Measurements from ENCODE around the gene TNK2.

TNK2 gene

GRCh38 chr3:195900436-195901355 is 7.7 kb downstream of the TNK2 start:
- TF ChIP-seq EZH2phosphoT487 (IDR thresholded peaks at IDR 0.05; ENCODE audit: borderline replicate concordance), result no peak
- no peak for TF ChIP-seq CTCF (conservative IDR thresholded peaks at IDR 0.05; ENCODE audit: low read length)
- Histone ChIP-seq H2AFZ (ENCODE audit: low read length) (no peak overlapping the region), H3K9me2 (replicated peaks; ENCODE audit: low read depth, low read length) (no peaks in the 10 kb centered on the region), H3K4me2 (ENCODE audit: low read depth, low read length, poor library complexity, severe bottlenecking) (peak overlapping the region; percentile 74), H3K4me3 (ENCODE audit: low read length, poor library complexity, severe bottlenecking) (peak overlapping the region; percentile 46), H3K9ac (ENCODE audit: low read depth, low read length, poor library complexity, severe bottlenecking) (peak overlapping the region; percentile 46), H3K9me3 (ENCODE audit: insufficient read depth, low read depth, low read length) (no peaks in the 10 kb centered on the region), H4K20me1 (ENCODE audit: insufficient read depth, low read length, poor library complexity, severe bottlenecking) (peaks cover 7% of the 10 kb centered on the region), H3K4me1 (ENCODE audit: insufficient read depth, low read length, poor library complexity, severe bottlenecking) (peaks cover 70% of the 10 kb centered on the region), H3K27me3 (ENCODE audit: insufficient read depth, low read length, poor library complexity, severe bottlenecking) (no peaks in the 10 kb centered on the region), H3K79me2 (ENCODE audit: insufficient read depth, low read length) (peaks cover 83% of the 10 kb centered on the region), H3F3A (ENCODE audit: low read depth) (no peaks in the 10 kb centered on the region), H3K36me3 (ENCODE audit: insufficient read depth, low read length) (no peaks in the 10 kb centered on the region)

GRCh38 chr3:195899701-195900435 is 8.5 kb downstream of the TNK2 start:
- H4K20me1 ChIP-seq (ENCODE audit: insufficient read depth, low read length, poor library complexity, severe bottlenecking), result peaks cover 3% of the 10 kb centered on the region
- peak overlapping the region; percentile 74 for H3K4me2 ChIP-seq (ENCODE audit: low read depth, low read length, poor library complexity, severe bottlenecking)
- H3K79me2 ChIP-seq (ENCODE audit: insufficient read depth, low read length), result peaks cover 81% of the 10 kb centered on the region
- H3K4me1 ChIP-seq (ENCODE audit: insufficient read depth, low read length, poor library complexity, severe bottlenecking), result peaks cover 65% of the 10 kb centered on the region
- no peaks in the 10 kb centered on the region for H3K9me2 ChIP-seq (replicated peaks; ENCODE audit: low read depth, low read length)
- no peaks in the 10 kb centered on the region for H3K9me3 ChIP-seq (ENCODE audit: insufficient read depth, low read depth, low read length)
- H3F3A ChIP-seq (ENCODE audit: low read depth), result no peaks in the 10 kb centered on the region
- H2AFZ ChIP-seq (ENCODE audit: low read length), result no peak overlapping the region
- H3K9ac ChIP-seq (ENCODE audit: low read depth, low read length, poor library complexity, severe bottlenecking), result peak overlapping the region; percentile 46
- no peaks in the 10 kb centered on the region for H3K36me3 ChIP-seq (ENCODE audit: insufficient read depth, low read length)
- peak overlapping the region; percentile 46 for H3K4me3 ChIP-seq (ENCODE audit: low read length, poor library complexity, severe bottlenecking)
- TF ChIP-seq EZH2phosphoT487 (IDR thresholded peaks at IDR 0.05; ENCODE audit: borderline replicate concordance), result no peak
- TF ChIP-seq CTCF (conservative IDR thresholded peaks at IDR 0.05; ENCODE audit: low read length), result no peak
- H3K27me3 ChIP-seq (ENCODE audit: insufficient read depth, low read length, poor library complexity, severe bottlenecking), result no peaks in the 10 kb centered on the region

DNA sequence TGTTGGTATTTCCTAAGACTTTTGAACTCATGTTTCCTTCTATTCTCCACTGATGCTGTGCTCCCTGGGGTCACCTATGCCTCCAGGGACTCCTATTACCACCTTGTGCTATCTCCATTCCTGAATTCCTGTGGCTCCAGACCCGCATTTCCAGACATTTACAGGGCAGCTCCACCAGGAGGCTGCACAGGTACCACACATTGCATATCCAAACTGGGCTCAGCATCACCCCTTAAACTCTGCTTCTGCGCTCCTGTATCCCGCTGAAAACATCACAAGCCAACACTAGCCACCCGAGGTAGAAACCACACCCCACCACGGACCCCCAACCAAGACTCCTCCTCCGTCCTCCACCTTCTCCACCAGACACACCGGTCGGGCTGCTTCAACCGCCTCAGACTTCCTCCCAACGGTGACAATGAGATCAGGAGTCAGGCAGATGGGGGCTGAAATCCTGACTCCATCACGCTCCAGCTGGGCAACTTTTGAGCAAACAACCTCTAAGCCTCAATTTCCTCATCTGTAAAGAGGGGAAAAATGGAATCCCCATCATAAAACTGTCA is 10.4 kb downstream of the TNK2 start:
- Histone ChIP-seq H3K9me3 (ENCODE audit: insufficient read depth, low read depth, low read length) (no peaks in the 10 kb centered on the region), H3K79me2 (ENCODE audit: insufficient read depth, low read length) (peaks cover 81% of the 10 kb centered on the region), H3K4me2 (ENCODE audit: low read depth, low read length, poor library complexity, severe bottlenecking) (no peak overlapping the region), H3K36me3 (ENCODE audit: insufficient read depth, low read length) (no peaks in the 10 kb centered on the region), H3K4me1 (ENCODE audit: insufficient read depth, low read length, poor library complexity, severe bottlenecking) (peaks cover 60% of the 10 kb centered on the region), H2AFZ (ENCODE audit: low read length) (no peak overlapping the region), H3K9ac (ENCODE audit: low read depth, low read length, poor library complexity, severe bottlenecking) (no peak overlapping the region), H3K27me3 (ENCODE audit: insufficient read depth, low read length, poor library complexity, severe bottlenecking) (no peaks in the 10 kb centered on the region), H3K4me3 (ENCODE audit: low read length, poor library complexity, severe bottlenecking) (no peak overlapping the region), H3F3A (ENCODE audit: low read depth) (no peaks in the 10 kb centered on the region), H4K20me1 (ENCODE audit: insufficient read depth, low read length, poor library complexity, severe bottlenecking) (peaks cover 18% of the 10 kb centered on the region), H3K9me2 (replicated peaks; ENCODE audit: low read depth, low read length) (no peaks in the 10 kb centered on the region)
- no peak for TF ChIP-seq EZH2phosphoT487 (IDR thresholded peaks at IDR 0.05; ENCODE audit: borderline replicate concordance)
- no peak for TF ChIP-seq CTCF (conservative IDR thresholded peaks at IDR 0.05; ENCODE audit: low read length)
